Measurements from ENCODE around the gene STXBP1. TPM values are rescaled to one million over a fixed set of nuclear protein-coding genes. Genes with fewer than 3 reads are reported as not detected.

The STXBP1 gene
- total and polyA plus RNA-seq, 2 of the 8 experiments (the other 6 are each of a cell fraction or from before 2014, with no cell fraction given), result 11.5 to 60.9 TPM

DNA sequence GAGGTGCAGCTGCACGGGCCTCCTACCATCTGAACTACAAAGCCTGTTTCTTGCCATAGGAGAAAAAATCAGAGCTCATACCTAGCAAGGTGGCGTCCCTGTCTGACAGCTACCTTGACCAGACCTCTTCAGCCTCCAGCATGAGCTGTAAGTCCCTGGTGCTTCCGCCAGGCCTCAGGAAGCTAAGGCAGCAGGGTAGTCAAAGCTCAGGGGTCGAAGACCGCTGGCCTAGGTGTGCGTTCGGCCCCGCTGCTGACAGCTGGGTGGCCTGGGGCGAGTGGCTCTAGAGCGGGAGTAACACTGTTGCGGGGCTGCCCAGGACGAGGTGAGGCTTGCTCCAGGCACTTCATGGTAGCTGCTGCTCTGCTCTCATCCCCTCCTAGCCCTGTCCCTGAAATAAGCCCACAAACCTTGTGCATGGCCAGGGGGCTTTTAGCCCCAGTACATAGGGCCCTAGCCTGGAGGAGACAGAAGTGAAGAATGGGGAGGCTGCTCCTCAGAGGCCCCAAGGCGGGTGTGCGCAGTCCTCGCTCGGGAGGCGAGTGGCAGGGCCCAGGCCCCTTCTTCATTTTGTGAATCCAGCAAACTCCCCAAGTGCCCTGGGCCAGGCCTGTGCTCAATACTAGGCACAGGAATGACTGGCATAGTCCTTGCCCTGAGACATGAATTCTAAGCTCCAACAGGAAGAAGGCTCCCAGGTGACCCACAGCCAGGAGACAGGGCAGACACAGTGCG is 117.6 kb downstream of the STXBP1 start (continued):
- TF ChIP-seq KDM5A (IDR thresholded peaks at IDR 0.05; ENCODE audit: low read length), result no peak
- no peak for TF ChIP-seq BACH1 (IDR thresholded peaks at IDR 0.05; ENCODE audit: low read length)
- TF ChIP-seq SIN3A (conservative IDR thresholded peaks at IDR 0.05 in 1 of 2, IDR thresholded peaks at IDR 0.05 in 1 of 2; ENCODE audit: low read depth in 1 of 2, low read length in 2 of 2), result no peak
- TF ChIP-seq KDM1A (IDR thresholded peaks at IDR 0.05; ENCODE audit: borderline replicate concordance, low read length), result no peak
- TF ChIP-seq POLR2AphosphoS5 (IDR thresholded peaks at IDR 0.05; ENCODE audit: low read depth, low read length), result no peak
- TF ChIP-seq POU5F1 (IDR thresholded peaks at IDR 0.05; ENCODE audit: low read depth, low read length), result no peak
- TF ChIP-seq JUND (IDR thresholded peaks at IDR 0.05; ENCODE audit: low read length), result no peak
